HK-2 (cell line): ENCODE data around the gene MROH9.

Source experiments
- DNase-seq: peaks from one replicate; pipeline ENCODE4 v3.0.0-alpha.2; 2018; ENCODE audit not compliant: unreplicated experiment

MROH9 gene

DNA sequence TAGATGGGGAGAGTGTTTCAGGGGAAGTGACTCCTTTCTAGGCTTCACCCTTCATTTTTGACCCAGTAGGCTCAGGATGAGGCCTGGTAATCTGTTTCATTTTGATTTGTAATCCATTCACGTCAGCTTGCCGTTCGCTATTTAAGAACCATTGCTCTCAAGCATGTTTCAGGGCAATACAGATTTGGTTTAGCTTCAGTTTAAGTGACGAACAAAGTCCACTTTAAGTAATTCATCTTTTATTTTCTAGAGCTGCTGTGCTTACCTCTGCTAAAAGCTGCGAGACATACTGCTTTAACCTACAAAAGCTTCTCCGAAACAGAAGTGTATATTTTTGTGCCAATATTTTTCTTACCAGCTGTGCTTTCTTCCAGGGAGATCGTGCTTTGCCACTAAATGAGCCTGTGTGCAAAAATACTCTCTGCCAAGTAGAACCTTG is 146.4 kb downstream of the MROH9 start:
- DNase-seq, result no peak

GRCh38 chr1:171082606-171083005 is 147.3 kb downstream of the MROH9 start:
- DNase-seq, result no peak

- no peak for DNase-seq
Measured at GRCh38 chr1:171083222-171083621, 147.9 kb downstream of the MROH9 start.

GRCh38 chr1:171084091-171084490 is 148.8 kb downstream of the MROH9 start:
- no peak for DNase-seq

- DNase-seq, result no peak
Measured at GRCh38 chr1:171084870-171085269, 149.5 kb downstream of the MROH9 start.

DNA sequence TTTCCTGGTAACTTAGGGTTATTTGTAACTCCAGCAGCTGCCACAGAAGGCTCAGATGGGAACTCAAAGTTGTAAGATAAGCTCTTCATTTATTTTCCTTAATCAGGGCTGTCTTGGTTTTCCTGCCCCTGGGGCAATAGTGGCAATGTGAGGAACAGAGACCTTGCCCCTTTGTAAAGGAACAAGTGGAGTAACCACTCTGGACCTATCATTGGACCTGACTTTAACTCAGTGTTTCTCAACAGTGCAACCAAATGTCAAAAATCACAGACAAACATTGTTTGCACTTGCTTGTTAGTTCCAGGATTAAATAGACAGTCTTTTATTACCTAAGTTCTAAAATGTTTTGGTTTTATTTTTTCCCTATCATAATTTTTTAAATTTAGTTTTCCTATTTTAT is 152.6 kb downstream of the MROH9 start:
- no peak for DNase-seq

DNA sequence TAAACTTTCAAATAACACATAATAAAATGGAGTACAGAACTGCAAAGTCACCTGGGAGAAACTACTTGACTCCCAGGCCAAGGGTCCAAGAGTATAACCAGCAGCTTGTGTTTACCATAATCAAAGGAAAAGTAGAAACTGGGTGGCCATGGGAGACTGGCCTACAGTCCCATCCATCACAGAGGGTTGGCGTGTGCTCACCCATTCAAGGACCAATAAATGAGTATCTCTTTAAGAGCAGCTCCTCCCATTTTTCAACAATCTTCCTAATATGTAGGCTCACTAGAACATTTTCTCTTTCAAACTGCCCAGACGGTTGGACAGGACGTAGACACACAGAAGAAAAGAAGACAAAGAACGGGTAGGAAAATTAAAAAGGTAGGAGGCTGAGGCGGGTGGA is 155.3 kb downstream of the MROH9 start, which contains the start of gene FMO3:
TSS of gene FMO3 (plus strand) at position 302 of the 400 bp plus-strand sequence. CDS start 1,754 bp downstream, outside the sequence.
- DNase-seq, result no peak

GRCh38 chr1:171103862-171104261 is 168.5 kb downstream of the MROH9 start:
- DNase-seq, result no peak

DNA sequence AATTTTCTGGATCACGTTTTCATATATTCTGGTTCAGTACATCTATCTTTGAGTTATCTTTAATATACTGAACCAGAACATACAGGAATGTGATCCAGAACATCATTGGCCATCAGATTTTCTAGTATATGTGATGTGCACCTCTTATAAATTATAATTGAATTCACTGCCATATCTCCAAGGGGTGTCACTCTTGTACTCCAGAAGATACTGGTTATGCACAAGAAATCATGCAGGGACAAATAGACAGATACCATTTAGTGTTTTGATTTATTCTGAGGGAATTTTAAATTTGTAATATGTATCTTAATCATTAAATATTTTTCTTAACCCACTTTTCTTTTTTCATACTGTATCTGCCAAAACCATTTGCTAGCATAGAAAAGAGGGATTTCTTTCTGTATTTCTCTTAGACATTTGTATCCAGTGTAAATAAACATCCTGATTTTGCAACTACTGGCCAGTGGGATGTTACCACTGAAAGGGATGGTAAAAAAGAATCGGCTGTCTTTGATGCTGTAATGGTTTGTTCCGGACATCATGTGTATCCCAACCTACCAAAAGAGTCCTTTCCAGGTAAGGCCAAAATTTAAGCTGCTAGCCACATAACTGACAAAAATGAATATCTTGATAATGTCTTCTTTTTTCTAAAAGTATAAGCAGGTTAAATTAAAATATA is 172.1 kb downstream of the MROH9 start:
- no peak for DNase-seq

DNA sequence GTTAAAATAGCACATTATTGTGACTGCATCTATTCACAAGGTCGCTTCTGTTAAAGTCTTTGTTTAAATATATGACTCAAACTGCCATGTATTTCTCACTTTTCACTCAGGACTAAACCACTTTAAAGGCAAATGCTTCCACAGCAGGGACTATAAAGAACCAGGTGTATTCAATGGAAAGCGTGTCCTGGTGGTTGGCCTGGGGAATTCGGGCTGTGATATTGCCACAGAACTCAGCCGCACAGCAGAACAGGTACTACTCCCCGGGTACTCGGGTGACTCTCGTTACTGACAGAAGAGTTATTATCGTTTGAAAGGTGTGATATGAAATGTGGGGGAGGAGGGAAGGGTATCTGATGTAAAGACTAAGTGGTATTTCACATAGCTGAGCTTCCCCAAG is 172.6 kb downstream of the MROH9 start:
- DNase-seq, result no peak

- DNase-seq, result no peak
Measured at GRCh38 chr1:171109966-171110365, 174.6 kb downstream of the MROH9 start.

DNA sequence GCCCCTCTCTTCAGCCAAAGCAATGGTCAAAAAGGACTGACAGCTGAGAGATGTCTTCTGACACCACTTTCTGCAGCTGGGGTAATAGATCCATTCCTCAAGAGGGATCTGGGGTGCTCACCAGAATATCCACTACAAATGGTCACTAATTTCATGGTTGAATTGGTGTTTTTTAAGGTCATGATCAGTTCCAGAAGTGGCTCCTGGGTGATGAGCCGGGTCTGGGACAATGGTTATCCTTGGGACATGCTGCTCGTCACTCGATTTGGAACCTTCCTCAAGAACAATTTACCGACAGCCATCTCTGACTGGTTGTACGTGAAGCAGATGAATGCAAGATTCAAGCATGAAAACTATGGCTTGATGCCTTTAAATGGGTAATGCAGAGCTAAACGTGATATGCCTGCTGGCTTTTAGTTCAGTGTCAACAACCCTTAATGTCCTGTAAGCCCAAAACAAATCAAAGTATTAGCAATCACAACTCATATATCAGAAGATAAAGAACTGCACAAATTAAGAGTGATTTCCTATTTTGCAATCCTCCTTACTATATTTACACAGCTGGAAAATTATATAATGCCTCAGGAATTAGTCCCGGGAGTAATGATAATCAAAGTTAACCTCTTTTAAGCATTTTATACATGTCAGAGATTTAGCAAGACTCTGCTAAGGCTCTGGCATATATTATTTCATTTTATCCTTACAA is 175.4 kb downstream of the MROH9 start:
- no peak for DNase-seq

- no peak for DNase-seq
Measured at GRCh38 chr1:171112119-171112518, 176.8 kb downstream of the MROH9 start.

DNA sequence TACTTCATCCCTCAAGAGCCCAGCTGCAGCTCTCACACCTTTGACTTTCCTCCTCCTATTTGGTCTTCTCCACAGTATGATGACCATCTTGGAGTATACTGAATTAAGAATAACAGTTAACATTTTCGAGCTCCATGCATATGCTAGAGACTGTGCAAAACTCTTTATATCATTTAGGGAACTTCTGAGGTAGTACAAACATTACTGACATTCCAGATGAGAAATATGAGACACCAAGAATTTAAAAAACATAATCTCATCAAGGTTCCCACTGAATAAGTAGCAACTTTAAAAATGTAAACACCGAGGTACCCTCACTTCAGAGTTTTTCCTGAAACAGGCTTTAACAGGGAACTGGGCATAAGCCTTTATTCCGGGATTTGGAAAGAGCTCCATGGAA is 178.0 kb downstream of the MROH9 start:
- no peak for DNase-seq
